HEK293 (cell line): ENCODE measurements around the gene ANKRD6.
A peak's percentile ranks its signal among the peaks of the same experiment; 100 is the strongest.
"Not testable (repeated sequence)": the region's sequence is repeated elsewhere in the genome, so short reads cannot be mapped to it uniquely, and the experiment has no call there.

ENCODE experiments used
- CTCF ChIA-PET: fragments of 350-600 bp; formaldehyde crosslinking; extraction: SDS; loops from one replicate; lab custom pipeline; 2021; ENCODE audit warnings: antibody characterized with exemption; lab: Yijun Ruan, JAX
- POLR2A ChIA-PET: fragments of 300-600 bp; formaldehyde crosslinking; extraction: SDS; loops from one replicate; lab custom pipeline; 2020; ENCODE audit warnings: antibody characterized with exemption, inconsistent platforms; lab: Yijun Ruan, JAX
- H3K27ac ChIP-seq: fragments of 200-500 bp; sonication (Bioruptor generic); 2 replicates; pipeline ENCODE4 v1.5.1; 2014; ENCODE audit warnings: low read depth, low read length, control low read depth, inconsistent platforms; ENCODE audit errors: extremely low read depth
- H3K36me3 ChIP-seq, 2 experiments: fragments of 200-500 bp in 1 of 2; sonication (Bioruptor generic) in 1 of 2; 1 replicate in 1 of 2; 2 replicates in 1 of 2; pipeline ENCODE4 v1.5.1; 2014 to 2017; ENCODE audit warnings: inconsistent platforms in 2 of 2, low read length in 2 of 2; ENCODE audit not compliant: control insufficient read depth in 2 of 2, insufficient read depth in 1 of 2
- H3K4me1 ChIP-seq: fragments of 200-500 bp; sonication (Bioruptor generic); 2 replicates; pipeline ENCODE4 v1.5.1; 2014; ENCODE audit warnings: mild to moderate bottlenecking, low read length, inconsistent platforms; ENCODE audit not compliant: control insufficient read depth, insufficient read depth
- H3K4me3 ChIP-seq: 2 replicates; pipeline ENCODE4 v1.5.1; 2011; ENCODE audit warnings: low read depth, mild to moderate bottlenecking, control low read depth, low read length, moderate library complexity
- H3K9me3 ChIP-seq: fragments of 200-500 bp; sonication (Bioruptor generic); 2 replicates; pipeline ENCODE4 v1.5.1; 2014; ENCODE audit warnings: low read depth, low read length, inconsistent platforms; ENCODE audit not compliant: control insufficient read depth, insufficient read depth
- ATF2 ChIP-seq: fragments of 450-650 bp; formaldehyde crosslinking; IDR thresholded peaks from 2 replicates; pipeline ENCODE4 v1.5.1; 2016; ENCODE audit warnings: missing biosample characterization, missing genetic modification characterization, low read depth
- GLI2 ChIP-seq: fragments of 450-650 bp; formaldehyde crosslinking; IDR thresholded peaks from 2 replicates; pipeline ENCODE4; 2017; ENCODE audit warnings: missing biosample characterization, missing genetic modification characterization, low read depth, borderline replicate concordance
- PBX3 ChIP-seq: sonication (generic); formaldehyde crosslinking; IDR thresholded peaks from 2 replicates; pipeline ENCODE4 v1.8.1; 2022; ENCODE audit warnings: mild to moderate bottlenecking, moderate library complexity, missing genetic modification reagents
- ZBTB10 ChIP-seq: fragments of 450-650 bp; formaldehyde crosslinking; IDR thresholded peaks from 2 replicates; pipeline ENCODE4 v1.5.1; 2016; ENCODE audit warnings: missing biosample characterization, missing genetic modification characterization
- ZFP41 ChIP-seq: fragments of 450-650 bp; formaldehyde crosslinking; IDR thresholded peaks from 2 replicates; pipeline ENCODE4 v1.5.1; 2016; ENCODE audit warnings: missing biosample characterization, missing genetic modification characterization, borderline replicate concordance
- ZFP69B ChIP-seq: fragments of 450-650 bp; formaldehyde crosslinking; IDR thresholded peaks from 2 replicates; pipeline ENCODE4 v1.5.1; 2016; ENCODE audit warnings: missing biosample characterization, missing genetic modification characterization
- ZNF121 ChIP-seq: fragments of 450-650 bp; formaldehyde crosslinking; IDR thresholded peaks from 2 replicates; pipeline ENCODE4 v1.5.1; 2016; ENCODE audit warnings: missing biosample characterization, missing genetic modification characterization
- ZNF366 ChIP-seq: fragments of 450-650 bp; formaldehyde crosslinking; conservative IDR thresholded peaks from 2 replicates; pipeline ENCODE4 v1.5.1; 2016; ENCODE audit warnings: missing biosample characterization, missing genetic modification characterization
- ZNF501 ChIP-seq: fragments of 450-650 bp; formaldehyde crosslinking; IDR thresholded peaks from 2 replicates; pipeline ENCODE4 v1.5.1; 2016; ENCODE audit warnings: missing biosample characterization, missing genetic modification characterization
- ZNF571 ChIP-seq: fragments of 450-650 bp; formaldehyde crosslinking; IDR thresholded peaks from 2 replicates; pipeline ENCODE4 v1.5.0; 2017; ENCODE audit warnings: missing biosample characterization, missing genetic modification characterization
- ZNF670 ChIP-seq: fragments of 450-650 bp; formaldehyde crosslinking; IDR thresholded peaks from 2 replicates; pipeline ENCODE4 v1.5.1; 2016; ENCODE audit warnings: missing biosample characterization, missing genetic modification characterization, low read depth
- ZNF76 ChIP-seq: fragments of 450-650 bp; formaldehyde crosslinking; IDR thresholded peaks from 2 replicates; pipeline ENCODE4; 2016; ENCODE audit warnings: low read depth, missing biosample characterization, missing genetic modification characterization, borderline replicate concordance
- ZNF830 ChIP-seq: fragments of 450-650 bp; IDR thresholded peaks from 2 replicates; pipeline ENCODE4 v1.5.0; 2018; ENCODE audit warnings: missing biosample characterization, missing genetic modification characterization, low read depth, mild to moderate bottlenecking, moderate library complexity
- ZSCAN18 ChIP-seq: fragments of 450-650 bp; formaldehyde crosslinking; IDR thresholded peaks from 2 replicates; pipeline ENCODE4 v1.5.1; 2016; ENCODE audit warnings: missing biosample characterization, missing genetic modification characterization
- TF ChIP-seq, protein P1 (sequence below): fragments of 450-650 bp; formaldehyde crosslinking; IDR thresholded peaks from 2 replicates; pipeline ENCODE4 v1.5.1; 2016; ENCODE audit warnings: missing biosample characterization, missing genetic modification characterization, borderline replicate concordance

ANKRD6 gene

DNA sequence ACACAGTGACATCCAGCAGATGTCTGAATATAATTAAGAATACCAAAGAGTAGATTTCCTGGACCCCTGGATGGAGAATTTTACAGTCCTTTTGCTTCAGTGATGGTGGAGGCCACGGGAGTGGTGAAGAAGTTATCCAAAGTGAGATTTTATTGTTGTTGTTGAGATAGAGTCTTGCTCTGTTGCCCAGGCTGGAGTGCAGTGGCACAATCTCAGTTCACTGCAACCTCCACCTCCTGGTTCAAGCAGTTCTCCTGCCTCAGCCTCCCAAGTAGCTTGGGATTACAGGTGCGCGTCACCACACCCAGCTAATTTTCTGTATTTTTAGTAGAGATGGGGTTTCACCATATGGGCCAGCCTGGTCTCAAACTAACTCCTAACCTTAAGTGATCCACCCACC, 208.6 kb downstream of the ANKRD6 start:
- CTCF ChIA-PET, H3K4me1 ChIP-seq: not testable (repeated sequence)
- peaks cover 3 to 63% of the 10 kb centered on the region in 2 experiments; a peak in 2 of 3 replicates for H3K36me3 ChIP-seq

DNA sequence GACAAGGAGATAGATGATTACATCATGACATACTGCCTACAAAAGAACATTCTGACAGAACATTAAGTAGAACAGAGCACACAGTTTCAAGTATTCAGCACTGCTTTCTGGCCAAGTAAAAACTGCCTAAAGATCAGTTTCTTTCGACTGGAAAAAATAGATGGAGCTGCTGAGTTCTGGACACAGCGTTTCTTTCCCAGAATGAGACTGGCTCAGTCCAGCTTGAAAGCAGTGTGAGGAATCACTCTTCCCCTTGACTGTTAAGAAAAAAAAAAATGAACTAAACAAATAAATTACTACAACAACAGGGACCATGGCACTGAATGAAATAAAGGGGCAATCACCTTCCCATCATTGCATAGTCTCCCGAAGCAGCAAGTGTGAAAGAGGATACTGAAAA, 210.0 kb downstream of the ANKRD6 start:
- POLR2A ChIA-PET = no interaction called here
- peaks cover 8 to 69% of the 10 kb centered on the region in 2 experiments; a peak in 2 of 3 replicates for H3K36me3 ChIP-seq

More for the DNA sequence above, 208.6 kb downstream of the ANKRD6 start:
- POLR2A ChIA-PET, H3K9me3 ChIP-seq, H3K27ac ChIP-seq, H3K4me3 ChIP-seq: not testable (repeated sequence)
- TF ChIP-seq ZNF121 = 0 out of 2 replicates have a peak, but pooled peaks have one; percentile 58

DNA sequence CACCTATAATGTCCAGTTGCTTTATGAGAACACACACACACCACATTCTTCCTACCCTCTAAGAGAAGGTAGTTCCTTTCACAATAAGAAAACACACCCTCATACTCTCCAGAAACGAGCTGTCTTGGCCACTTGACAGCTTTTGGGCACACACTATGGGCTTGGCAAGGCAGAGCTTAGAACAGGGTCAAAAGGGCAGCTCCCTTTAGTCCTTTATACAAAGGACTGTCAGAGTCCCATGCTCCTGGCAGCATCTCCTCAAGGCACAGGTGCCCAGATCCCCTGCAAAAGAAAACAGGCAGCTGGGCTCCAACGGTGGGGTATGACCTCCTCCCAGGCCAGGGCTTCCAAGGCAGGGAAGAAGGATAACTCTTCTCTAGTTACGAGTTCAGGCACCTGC, 210.5 kb downstream of the ANKRD6 start:
- no peaks in the 10 kb centered on the region for H3K9me3 ChIP-seq
- no peaks in the 10 kb centered on the region for H3K4me1 ChIP-seq
- CTCF ChIA-PET = no interaction called here
- POLR2A ChIA-PET = no interaction called here
- H3K27ac ChIP-seq = no peak overlapping the region
- H3K36me3 ChIP-seq = peaks cover 8 to 74% of the 10 kb centered on the region in 2 experiments; a peak in 2 of 3 replicates
- H3K4me3 ChIP-seq = no peak overlapping the region
- no peak for TF ChIP-seq ZFP69B (tag by site-specific recombination)

More for the DNA sequence above, 210.0 kb downstream of the ANKRD6 start:
- Histone ChIP-seq H3K4me1 (no peaks in the 10 kb centered on the region), H3K4me3 (no peak overlapping the region), H3K9me3 (no peaks in the 10 kb centered on the region), H3K27ac (no peak overlapping the region)
- 0 out of 2 replicates have a peak, but pooled peaks have one; percentile 7 for TF ChIP-seq ATF2 (tag by site-specific recombination)
- no peak for TF ChIP-seq ZFP41
- TF ChIP-seq, protein P1, sequence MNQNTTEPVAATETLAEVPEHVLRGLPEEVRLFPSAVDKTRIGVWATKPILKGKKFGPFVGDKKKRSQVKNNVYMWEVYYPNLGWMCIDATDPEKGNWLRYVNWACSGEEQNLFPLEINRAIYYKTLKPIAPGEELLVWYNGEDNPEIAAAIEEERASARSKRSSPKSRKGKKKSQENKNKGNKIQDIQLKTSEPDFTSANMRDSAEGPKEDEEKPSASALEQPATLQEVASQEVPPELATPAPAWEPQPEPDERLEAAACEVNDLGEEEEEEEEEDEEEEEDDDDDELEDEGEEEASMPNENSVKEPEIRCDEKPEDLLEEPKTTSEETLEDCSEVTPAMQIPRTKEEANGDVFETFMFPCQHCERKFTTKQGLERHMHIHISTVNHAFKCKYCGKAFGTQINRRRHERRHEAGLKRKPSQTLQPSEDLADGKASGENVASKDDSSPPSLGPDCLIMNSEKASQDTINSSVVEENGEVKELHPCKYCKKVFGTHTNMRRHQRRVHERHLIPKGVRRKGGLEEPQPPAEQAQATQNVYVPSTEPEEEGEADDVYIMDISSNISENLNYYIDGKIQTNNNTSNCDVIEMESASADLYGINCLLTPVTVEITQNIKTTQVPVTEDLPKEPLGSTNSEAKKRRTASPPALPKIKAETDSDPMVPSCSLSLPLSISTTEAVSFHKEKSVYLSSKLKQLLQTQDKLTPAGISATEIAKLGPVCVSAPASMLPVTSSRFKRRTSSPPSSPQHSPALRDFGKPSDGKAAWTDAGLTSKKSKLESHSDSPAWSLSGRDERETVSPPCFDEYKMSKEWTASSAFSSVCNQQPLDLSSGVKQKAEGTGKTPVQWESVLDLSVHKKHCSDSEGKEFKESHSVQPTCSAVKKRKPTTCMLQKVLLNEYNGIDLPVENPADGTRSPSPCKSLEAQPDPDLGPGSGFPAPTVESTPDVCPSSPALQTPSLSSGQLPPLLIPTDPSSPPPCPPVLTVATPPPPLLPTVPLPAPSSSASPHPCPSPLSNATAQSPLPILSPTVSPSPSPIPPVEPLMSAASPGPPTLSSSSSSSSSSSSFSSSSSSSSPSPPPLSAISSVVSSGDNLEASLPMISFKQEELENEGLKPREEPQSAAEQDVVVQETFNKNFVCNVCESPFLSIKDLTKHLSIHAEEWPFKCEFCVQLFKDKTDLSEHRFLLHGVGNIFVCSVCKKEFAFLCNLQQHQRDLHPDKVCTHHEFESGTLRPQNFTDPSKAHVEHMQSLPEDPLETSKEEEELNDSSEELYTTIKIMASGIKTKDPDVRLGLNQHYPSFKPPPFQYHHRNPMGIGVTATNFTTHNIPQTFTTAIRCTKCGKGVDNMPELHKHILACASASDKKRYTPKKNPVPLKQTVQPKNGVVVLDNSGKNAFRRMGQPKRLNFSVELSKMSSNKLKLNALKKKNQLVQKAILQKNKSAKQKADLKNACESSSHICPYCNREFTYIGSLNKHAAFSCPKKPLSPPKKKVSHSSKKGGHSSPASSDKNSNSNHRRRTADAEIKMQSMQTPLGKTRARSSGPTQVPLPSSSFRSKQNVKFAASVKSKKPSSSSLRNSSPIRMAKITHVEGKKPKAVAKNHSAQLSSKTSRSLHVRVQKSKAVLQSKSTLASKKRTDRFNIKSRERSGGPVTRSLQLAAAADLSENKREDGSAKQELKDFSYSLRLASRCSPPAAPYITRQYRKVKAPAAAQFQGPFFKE = no peak
- TF ChIP-seq GLI2 (tag by site-specific recombination) = no peak
- TF ChIP-seq ZNF830 (tag by site-specific recombination) = no peak
- no peak for TF ChIP-seq ZNF571 (tag by site-specific recombination)
- CTCF ChIA-PET = no interaction called here

DNA sequence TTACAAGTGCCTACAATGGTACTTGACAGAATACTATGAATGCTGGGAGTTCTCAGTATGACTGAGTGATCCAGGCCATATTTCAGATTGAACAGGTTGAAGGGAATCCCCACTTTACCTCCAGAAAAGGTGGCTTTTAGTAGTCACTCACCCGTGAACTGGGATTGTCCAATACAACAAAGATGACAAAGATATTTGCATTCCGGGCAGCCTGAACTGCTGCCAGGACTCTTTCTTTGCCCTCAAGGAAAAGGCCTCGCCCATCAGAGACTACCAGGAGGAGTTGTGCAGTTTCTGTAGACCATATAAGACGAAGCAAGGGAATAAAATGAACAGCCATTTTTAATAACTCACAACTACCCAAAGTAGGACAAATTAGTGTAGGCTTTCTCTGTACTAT, 211.9 kb downstream of the ANKRD6 start:
- peaks cover 13 to 87% of the 10 kb centered on the region in 2 experiments; a peak in 2 of 3 replicates for H3K36me3 ChIP-seq
- ChIA-PET POLR2A (no interaction called here), CTCF (interaction anchor here (0.7 kb wide), 1 partner anchor 145 kb away, joined by 3 read pairs; no protein-coding TSS in a partner anchor)
- TF ChIP-seq ZNF670 (tag by site-specific recombination) (no peak), ZSCAN18 (tag by site-specific recombination) (no peak), ZBTB10 (tag by site-specific recombination) (no peak), ZNF501 (tag by site-specific recombination) (no peak), ZNF366 (tag by site-specific recombination) (no peak), ZNF76 (tag by site-specific recombination) (no peak), PBX3 (CRISPR knock-in tag) (no peak)

More for the DNA sequence above, 211.9 kb downstream of the ANKRD6 start:
- no peak overlapping the region for H3K27ac ChIP-seq
- H3K4me3 ChIP-seq = no peak overlapping the region
- no peaks in the 10 kb centered on the region for H3K4me1 ChIP-seq
- no peaks in the 10 kb centered on the region for H3K9me3 ChIP-seq
